GM18526 (cell line): ENCODE results near the gene ERC1.

Experiments used
- POLR2A ChIP-seq: IDR thresholded peaks from 3 replicates; pipeline ENCODE4 v1.6.1; 2011; ENCODE audit not compliant: insufficient read length; ENCODE audit errors: extremely low read depth

ERC1 gene

DNA sequence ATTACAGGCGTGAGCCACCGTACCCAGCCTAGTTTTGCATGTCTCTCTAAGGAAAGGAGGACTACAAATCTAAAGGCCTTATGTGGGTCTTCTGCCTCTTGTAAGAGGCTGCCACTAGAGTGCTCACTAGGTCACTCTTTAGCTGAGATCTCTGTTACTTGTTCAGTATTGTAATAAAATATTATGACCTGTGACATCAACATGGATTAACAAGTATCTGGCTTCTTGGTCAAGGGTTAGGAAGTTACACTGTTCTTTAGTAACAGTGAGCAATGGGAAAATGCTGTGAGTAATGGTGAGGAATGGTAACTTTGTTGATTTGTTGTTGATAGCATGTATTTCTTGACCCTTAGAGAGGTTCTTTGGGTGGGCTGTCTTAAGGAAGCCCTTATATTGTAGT, 50.5 kb downstream of the ERC1 start:
- no peak for TF ChIP-seq POLR2A

DNA sequence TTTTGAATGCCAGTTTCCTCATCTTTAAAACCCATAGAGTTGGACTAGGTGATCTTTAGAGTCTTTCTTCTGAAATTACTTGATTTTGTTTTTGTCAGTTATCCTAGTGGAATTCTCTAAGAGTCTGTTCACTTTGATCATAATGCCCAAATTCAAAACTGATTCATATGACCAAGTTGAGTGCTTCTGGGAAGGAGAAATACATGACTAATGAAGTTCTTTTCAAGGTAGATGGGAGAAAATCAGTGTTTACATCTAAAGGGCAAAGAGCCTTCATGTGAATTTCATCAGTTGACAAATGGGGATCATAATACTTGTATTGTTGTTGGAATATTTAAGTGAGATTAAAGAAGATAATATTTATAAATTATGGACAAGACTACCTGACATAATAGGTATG, 53.2 kb downstream of the ERC1 start:
- TF ChIP-seq POLR2A, result no peak

DNA sequence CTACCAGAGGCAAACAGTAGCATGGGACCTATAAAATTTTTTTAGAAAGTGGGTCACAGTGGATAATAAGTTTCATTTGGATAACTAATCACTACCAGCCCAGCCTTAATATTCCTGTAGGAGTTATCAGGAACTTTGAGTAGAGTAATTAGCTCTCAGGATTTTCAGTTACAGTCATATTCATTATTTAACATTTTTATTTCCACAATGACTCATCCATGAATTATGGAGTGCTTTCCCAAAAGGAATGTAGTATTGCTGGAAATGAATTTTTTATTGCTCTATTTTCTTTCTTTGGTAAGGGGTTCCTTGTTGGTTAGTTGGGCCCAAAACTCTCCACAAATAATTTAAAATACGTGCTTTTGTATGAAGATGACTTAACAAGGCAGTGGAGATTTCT, 53.7 kb downstream of the ERC1 start:
- no peak for TF ChIP-seq POLR2A

DNA sequence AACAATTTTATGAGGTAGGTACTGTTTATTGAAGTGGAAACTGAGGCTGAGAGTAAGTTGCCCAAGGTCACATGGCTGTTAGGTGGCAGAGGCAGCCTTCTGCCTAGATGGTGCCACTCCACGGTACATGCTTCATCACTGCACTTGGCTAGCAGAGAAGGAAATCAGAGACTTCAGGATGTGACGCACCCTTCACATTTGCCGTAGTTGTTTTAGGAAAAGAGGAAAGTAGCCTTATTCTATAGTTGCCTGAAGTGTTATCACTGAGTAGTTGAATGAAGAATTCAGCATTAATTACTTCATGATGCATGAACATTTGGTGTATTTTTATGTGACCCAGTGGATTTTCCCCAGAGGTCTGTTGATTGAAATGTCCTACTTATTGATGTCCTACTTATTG, 55.7 kb downstream of the ERC1 start:
- TF ChIP-seq POLR2A, result no peak

DNA sequence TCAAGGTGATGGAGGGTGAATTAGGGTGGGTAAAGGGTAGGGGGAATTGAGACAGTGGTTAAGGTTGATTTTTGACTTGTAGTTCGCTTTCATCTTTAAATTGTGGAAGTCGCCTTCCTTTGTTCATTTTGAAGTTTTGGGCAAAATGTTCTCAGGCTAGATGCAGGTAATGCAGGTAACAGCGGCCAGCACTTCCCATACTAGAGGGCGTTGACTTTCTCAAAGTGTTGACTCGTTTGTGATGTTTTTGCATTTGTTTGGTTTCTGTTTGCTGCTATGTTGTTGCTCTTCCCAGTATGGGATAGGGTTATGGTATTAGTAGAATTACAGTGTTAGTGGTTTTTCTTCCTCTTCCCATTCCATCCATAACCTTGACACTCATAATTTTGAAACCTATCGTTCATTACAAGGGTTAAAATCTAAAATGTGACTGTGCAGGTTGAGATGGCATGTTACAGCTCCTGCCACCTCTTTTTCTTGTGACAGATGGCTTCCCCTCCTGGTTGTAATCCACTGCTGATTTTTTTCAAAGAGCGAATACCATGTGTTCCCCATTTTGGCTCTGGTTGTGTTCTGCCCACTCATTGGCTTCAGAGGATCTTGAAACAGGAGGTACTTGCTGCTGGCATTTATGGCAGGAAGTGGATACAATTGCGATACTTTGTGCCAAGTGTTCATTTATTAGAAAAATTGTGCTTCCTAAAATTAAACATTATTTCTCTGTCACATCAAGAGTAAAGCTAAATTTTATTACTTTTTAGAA, 57.1 kb downstream of the ERC1 start:
- no peak for TF ChIP-seq POLR2A

DNA sequence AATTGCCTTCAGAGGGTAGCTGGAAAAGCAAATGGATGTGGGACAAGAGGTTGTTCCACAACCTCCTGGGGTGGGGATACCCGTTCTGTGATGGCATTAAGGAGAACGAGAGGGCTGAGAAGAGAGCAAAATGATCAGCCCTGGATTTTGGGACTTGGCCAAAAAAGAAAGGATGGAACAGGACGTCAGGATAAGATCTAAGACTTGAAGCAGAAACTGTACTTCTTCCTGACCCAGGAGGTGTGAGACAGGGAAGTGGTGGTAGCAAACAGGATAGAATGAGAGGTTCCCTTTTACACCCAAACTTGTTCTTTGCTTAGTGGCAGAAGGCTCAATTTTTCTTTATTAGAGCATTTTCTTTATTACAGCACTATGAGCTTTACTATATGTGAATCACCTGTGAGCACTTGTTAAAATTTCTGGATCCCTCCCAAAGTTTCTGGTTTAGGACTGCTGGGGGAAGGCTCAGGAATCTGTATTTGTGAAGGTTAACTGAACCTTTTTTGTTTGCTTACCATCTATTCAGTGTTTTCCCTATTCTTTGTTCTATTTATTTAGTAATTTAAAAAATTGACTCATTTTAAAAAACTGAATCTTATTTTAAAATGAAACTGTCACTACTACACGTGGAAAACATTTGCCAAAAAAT, 59.2 kb downstream of the ERC1 start:
- no peak for TF ChIP-seq POLR2A

DNA sequence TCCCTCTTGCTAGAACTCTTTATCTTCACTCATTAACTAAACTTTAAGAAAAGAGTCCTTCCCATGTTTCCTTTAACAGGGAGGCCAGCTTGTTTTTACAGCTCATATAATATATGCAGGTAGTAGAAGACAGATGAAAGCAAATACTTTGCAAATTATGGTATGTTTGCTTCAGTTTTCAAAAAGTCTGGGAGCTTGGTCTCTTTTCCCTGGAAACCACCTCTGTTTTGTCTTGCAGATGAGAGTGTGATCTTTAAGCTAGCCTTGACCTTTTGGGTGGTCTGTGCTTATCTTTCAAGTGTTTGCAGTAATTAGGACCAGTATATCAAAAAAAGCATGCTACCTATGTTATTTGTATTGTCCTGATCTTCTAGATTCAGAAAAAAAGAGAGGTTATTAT, 62.7 kb downstream of the ERC1 start:
- TF ChIP-seq POLR2A, result no peak

DNA sequence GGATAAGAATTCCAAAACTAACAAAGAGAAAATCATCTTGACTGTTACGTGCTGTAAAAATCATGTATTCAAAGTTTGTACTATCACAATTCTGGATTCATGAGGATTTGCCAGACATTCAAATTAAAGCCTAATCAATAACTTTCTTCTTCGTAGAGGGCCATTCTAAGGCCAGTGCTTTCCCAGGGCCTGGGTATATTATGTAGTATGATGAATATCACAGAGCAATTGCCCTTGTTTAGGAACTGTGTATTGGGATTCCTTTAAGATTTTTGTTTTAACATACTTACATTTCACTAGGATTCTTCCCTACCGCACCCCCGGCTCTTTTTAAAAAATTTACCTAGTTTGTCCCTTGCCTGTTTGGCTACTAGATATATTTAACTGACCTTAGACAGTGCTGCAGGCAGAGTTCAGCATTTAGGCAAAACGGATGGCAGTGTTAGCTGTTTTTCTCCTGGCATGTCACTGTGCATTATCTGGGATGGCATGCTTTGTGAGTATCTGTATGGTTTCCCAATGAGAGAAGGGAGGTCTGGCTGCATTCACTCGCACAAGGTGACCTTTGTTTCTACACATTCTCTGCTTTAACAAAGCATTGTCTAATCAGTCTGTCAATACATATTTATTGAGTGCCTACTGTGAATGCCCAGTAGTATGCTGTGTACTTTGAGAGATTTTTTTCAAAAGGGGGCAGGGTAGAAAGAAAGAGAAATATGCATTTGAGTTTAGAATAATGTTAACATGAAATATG, 63.3 kb downstream of the ERC1 start:
- no peak for TF ChIP-seq POLR2A

DNA sequence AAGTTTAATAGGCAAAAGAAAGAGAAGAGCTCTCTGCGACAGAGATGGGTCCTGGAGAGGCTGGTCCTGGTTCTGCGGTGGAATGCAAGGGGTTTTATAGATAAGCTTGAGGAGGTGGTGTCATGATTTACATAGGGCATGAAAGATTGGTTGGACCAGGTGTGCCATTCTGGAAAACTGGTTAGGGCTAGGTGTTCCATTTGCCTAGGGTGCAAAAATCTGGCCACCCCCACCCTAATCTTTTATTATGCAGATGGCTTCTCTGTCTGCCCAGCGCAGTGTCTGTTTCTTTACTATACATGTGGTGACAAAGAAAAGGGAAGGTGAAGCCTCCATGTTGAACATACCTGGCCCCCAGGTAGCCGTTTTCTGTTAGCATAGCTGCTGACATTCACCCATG, 65.4 kb downstream of the ERC1 start:
- TF ChIP-seq POLR2A, result no peak

DNA sequence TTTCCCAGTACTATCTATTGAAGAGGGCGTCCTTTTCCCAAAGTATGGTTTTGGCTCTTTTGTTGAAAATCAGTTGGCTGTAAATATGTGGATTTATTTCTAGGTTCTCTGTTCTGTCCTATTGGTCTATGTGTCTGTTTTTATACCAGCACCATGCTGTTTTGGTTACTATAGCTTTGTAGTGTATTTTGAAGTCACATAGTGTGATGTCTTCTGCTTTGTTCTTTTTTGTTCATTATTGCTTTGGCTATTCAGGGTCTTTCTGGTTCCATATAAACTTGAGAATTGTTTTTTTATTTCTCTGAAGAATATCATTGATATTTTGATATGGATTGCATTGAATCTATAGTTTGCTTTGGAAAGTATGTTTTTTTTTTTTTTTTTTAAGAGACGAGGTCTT, 67.4 kb downstream of the ERC1 start:
- TF ChIP-seq POLR2A, result no peak

DNA sequence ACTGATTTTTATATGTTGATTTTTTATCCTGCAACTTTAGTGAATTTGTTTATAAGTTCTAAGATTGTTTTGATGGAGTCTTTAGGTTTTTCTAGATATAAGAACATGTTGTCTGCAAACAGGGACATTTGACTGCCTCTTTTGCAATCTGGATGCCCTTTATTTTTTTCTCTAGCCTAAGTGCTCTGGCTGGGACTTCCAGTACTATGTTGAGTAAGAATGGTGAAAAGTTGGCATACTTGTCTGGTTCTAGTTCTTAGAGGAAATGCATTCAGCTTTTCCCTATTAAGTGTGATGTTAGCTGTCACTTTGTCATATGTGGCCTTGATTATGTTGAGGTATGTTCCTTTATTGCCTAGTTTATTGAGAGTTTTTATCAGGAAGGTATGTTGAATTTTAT, 68.1 kb downstream of the ERC1 start:
- no peak for TF ChIP-seq POLR2A

DNA sequence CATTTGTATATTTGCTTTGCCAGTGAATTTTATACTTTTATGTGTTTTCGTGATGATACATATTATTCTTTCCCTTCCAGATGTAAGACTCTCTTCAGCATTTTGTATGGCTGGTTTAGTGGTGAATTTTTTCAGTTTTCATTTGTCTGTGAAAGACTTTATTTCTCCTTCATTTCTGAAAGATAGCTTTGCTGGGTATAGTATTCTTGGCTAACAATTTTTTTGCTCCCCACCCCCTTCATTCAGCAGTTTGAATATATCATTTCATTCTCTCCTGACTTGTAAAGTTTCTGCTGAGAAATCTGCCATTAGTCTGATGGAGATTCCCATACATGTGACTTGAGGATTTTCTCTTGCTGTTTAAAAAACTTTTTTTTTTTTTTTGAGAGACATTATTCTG, 72.8 kb downstream of the ERC1 start:
- TF ChIP-seq POLR2A, result no peak

DNA sequence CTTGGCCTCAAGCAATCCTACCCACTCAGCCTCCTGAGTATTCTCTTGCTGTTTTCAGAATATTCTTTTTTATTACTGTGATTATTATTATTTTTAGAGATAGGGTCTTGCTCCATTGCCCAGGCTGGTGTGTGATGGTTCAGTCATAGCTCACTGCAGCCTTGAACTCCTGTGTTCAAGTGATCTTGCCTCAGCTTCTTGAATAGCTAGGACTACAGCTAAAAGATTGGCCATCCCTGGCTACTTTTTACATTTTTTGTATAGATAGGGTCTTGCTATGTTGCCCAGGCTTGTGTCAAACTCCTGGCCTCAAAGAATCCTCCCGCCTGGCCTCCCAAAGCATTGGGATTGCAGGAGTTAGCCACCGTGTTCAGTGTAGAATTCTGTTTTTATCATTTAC, 73.3 kb downstream of the ERC1 start:
- no peak for TF ChIP-seq POLR2A

DNA sequence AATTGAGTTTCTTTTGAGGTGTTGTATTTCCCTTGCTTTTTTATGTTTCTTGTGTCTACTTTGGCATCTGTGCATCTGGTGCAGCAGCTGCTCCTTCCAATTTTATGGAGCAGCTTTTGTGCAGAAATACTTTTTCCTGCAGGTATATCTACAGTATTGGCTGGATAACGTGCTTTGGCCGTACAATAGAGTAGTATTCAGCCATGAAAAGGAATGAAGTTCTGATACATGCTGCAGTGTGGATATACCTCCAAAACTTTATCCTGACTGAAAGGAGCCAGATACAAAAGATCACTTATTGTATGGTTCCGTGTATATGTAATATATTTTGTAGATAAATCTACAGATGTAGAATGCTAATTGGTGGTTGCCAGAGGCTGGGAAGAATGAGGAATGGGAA, 74.6 kb downstream of the ERC1 start:
- no peak for TF ChIP-seq POLR2A

DNA sequence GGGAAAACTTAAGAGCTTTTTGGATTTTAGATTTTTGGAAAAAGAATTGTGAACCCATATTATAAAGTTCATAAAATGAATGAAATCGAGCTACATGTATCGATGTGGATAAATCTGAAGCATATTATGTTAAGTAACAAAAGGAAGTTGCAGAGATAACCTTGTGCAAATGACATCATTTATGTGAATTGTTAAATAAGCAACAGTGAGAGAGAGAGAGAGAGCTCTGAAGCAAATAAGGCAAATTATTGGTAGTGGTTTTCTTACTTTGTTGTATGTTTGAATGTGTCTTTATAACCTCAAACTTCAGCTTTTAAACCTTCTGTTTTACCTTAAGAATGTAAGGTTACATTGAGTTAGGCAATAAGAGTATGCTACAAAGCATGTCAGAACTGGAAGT, 78.8 kb downstream of the ERC1 start:
- no peak for TF ChIP-seq POLR2A

DNA sequence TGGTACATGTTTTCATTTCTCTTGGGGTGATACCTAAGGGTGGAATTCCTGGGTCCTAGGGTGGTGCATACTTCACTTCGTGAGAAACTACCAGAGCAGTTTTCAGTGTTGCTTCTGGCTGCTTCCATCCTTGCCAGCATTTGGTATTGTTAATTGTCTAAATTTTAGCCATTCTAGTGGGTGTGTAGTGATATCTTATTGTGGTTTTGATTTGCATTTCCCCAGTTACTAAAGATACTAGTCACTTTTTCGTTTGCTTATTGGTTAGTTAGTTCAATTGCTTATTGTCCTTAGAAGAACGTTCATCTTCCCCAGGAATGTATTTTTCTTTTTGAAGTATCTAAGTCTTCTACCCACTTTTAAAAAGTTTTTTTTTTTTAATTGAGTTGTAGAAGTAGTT, 80.2 kb downstream of the ERC1 start:
- TF ChIP-seq POLR2A, result no peak

DNA sequence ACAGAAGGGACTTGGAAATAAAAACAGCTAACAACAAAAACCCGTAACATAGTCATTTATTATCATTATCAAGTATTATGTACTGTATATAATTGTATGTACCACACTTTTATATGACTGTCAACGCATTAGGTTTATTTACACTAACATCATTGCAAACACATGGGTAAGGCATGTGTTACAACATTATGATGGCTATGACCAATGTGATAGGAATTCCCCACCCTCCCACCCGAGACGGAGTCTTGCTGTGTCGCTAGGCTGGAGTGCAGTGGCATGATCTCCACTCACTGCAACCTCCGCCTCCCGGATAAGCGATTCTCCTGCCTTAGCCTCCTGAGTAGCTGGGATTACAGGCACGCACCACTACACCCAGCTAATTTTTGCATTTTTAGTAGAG, 82.6 kb downstream of the ERC1 start:
- TF ChIP-seq POLR2A, result no peak
